Activated effector memory CD4-positive, alpha-beta T cell treated with Interleukin-2 at 50 U/mL for 16 hours (primary cell): ENCODE data around the gene CDKN2B-AS1.

Experiments
- DNase-seq: peaks from one replicate; pipeline ENCODE4 v3.0.0-alpha.2; 2020

CDKN2B-AS1 gene

DNA sequence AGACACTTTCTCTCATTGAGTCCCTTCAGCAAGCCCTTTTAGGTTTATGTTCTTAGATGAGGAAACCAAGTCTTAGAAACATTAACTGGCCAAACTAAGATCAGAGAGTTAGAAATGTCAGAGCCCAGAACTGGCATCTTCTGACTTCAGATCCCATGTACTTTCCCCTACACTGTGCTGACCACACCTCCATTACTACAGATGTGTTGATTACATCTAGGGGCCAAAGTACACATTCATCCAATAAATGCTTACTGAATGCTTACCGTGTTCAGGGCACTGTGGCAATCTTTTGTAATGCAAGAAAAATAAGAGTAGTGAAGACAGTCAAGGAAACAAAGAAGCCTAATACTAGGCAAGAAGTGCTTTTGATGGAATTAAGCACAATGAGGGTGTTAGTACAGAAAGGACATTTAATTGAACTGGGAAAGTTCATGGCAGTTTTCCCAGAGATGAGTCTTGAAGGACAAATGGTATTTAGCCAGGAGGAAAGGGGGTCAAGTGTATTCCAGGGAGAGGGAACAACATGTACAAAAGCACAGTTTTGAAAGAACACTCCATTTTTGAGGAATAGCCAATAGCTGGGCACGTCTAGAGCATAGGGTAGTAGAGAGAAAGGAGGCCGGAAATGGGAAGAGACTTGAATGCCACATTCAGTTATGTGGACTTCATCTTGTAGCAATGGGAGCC, 104.2 kb downstream of the CDKN2B-AS1 start:
- no peak for DNase-seq

DNA sequence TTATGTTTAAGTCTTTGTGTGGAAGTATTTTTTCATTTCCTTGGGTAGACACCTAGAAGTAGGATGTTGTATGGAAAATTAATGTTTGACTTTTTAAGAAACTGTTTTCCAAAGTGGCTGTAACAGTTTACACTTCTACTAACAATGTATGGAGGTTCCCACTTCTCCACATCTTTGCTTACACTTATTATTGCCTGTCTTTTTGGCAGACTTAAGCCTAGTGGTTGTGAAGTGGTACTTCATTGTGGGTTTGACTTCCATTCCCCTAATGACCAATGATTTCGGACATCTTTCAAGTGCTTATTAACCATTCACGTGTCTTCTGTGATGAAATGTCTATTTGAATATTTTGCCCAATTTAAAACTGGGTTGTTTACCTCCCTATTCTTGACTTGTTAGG, 106.0 kb downstream of the CDKN2B-AS1 start:
- no peak for DNase-seq

DNA sequence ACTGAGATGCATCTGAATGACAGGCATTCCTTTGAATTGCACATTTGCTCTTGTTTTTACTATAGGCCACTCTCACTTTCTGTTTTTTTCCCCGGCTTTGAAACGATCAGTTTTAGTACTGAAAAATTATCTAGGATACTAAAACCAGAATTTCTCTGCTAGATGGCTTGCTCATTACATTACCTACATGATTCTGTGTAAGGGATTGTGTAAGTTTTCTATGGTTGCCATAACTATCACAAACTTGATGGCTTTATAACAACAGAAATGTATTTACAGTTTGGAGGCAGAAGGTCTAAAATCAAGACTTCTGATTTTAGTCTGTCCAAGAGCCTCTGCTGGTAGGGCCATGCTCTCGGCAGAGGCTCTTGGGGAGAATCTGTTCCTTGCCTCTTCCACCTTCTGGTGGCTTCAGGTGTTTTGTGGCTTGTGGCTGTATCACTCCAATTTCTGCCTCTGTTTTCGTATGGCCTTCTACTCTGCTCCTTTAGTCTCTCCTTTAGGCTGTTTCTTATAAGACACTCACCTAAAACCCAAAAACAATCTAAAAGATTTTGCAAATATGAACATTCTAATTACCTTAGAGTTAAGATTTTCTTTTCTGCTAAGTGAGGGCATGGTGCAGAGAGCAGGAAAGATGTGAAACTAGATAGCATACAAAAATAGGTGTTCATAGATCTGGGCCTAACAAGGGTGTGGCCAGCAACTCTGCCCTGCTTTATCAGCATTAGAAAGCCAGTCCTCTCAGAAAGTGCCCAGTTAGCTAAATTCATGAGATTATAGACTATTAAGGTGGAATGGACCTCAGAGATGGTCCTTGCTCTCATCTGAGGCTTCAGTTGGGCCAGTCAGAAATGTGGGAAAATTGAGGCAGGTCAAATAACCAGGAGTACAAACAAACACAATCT, 107.8 kb downstream of the CDKN2B-AS1 start:
- DNase-seq, result no peak

DNA sequence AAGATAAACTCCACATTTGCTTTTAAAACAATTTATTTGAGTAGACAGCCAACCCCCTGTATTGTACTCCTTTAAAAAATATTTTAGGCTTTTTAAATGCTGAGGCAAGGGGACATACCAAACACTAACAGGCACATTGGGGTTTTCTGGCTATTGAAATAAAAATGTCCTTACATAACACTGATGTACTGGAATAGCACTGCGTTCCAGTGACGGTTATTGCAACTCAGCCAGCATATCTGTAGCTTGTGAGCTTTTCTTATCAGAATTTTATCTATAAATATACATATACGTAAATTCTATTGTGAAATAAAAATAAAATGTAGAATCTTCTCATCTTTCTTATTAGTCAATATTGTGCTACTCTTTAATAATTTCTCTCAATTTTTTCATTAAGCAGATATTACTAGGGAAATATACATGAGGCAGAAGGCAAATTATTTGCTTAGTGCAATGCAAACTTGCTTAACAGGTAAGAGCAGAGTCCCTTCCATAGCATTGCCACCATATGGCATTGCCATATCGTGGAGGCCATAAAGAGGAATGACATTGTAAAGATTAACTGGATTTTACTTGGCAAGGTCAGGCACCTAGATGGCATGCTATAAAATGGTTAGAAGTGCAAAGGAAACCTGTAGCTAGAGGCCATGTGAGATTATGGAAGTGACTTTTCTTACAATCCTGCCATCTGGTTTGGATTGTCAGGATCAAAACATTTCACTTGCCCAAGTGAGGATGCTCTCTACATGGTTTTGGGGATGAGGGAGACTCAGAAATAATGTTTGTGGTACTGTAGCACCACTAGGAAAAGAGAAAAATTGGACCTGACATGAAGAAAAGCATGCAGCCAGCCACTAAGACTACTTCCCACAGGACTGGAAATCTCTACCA, 109.3 kb downstream of the CDKN2B-AS1 start:
- DNase-seq, result no peak

DNA sequence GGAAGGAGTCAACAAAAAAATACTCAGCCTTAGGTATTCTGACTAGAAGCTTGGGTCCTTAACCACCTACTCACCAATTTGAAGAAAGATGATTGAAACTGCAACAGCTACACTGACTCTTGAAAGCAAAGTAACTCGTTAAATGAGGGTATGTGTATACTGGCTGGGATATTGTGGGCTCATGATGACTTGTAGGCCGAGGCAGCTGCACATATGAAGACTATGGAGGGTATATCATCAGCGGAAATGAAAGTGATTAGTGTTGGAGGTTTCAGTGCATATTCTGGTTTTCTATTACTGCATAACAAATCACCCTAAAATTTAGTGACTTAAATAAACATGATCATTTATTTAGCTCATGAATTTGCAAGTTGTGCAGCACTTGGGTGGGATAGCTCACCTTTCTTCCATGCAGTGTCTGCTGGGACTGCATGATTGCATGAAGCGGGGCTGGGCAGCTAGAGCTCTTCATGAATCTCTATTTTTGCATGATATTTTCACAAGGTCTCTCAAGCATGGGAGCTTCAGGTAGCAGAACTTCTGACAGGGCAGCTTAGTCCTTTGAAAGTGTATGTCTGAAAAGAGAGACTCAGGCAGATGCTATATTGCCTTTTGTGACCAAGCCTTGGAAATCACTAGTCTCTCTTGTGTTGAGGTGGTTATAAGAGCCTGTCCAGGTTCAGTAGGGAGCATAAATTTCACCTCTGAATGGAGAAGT, 110.6 kb downstream of the CDKN2B-AS1 start:
- no peak for DNase-seq

DNA sequence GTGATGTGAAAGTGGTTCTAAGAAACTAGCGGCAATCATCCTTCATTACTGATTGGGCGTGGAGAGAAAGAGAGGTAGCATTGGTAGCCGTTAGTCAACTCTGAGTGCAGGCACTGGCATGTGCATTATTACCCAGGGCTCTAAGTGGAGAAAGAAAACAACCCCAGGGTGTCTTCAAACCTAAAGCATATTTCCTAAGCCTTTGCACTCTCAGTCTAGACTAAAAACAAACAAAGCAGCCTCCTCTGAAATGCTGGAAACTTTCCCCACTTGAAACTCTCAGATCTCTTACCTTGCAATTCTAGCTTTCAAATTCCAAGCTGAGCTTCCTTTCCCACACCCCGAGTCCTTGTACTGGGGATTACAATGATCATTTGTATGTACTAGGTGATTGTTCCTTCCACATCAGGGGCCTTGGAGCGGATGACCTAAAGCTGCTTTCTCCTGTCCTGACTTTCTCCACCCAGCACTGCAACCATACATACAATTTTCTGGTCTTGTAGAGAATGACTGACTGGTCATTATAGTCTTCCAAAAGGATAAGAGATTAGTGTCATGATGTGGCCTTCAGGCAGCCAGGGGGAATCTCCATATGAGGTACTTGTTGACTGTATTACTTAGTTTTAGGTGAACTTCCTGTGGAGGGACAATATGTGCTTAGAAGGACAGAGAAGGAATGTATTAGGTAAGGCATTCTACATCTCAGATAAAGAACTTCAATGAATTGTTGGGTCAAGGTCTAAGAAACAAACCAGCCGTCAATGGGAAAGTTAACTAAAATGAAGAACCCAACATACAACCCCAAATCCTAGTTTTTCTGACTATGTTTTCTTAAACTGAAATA, 112.8 kb downstream of the CDKN2B-AS1 start:
- DNase-seq, result no peak

DNA sequence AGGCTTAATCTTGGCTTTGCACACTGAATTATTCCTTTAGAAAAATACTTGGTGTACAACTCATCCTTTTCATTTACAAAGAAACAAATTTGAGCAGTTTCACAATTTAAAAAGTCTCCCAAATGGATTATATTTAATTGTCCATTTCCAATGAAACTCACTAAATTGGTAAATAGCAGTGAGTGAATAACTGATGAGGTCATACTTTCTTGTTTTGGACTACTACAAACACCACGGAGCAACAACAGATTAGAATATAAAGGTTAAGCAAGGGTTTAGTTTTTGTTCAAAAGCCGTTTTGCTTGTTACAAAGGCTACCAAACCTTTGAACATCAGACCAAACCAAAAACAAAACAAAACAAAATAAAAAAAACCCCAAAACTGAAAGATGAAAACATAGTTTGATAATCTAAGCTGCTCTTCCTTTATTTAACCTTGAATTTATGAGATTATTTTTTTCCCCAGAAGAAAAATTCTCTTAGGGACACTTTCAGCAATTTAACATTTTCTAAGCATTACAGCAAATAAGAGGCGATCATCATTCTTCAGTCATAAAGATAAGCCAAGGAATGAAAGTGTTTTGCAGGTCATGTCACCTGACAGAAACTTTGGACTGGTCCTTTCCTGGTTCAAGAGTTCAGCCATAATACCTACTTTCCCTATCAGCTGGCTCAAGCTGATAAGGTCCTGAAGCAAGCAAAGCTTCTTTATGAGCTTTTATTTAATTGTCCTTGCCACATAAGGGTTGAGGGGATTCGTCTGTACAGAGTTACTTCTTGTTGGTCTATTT, 114.2 kb downstream of the CDKN2B-AS1 start:
- DNase-seq, result no peak

DNA sequence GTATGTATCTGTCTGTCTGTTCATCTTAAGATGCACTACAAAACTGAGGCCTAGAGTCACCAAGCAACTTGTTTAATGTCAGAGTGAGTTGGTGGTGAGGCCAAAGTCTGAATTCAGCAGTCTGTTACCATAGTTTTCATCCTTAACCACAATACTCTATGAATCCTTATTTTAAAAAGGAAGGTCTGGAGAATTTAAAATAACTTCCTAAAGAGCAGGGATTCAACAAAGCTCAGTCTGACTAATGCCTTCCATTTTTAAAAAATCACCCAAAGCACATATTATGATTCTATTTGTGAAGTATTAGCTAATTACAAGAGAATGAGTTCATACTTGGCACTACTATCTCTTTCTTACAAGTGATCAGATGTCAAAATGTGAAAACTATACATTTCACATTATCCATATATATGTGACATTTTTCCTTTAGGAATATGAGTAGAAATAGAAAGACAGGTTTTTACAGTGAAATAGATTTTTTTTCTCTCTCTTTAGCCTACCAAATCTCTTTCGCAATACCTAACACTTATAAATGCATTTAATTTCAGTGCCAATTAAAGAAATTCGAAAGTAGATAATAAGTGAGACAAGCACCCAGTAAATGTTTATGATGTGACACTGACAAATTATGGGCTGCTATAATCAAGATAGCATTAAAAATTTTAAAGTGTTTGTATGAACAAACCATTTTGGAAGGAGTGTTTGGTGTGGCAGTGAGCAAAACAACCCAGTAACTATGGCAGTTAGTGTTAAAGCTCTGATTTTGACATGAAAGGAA, 116.8 kb downstream of the CDKN2B-AS1 start:
- no peak for DNase-seq

DNA sequence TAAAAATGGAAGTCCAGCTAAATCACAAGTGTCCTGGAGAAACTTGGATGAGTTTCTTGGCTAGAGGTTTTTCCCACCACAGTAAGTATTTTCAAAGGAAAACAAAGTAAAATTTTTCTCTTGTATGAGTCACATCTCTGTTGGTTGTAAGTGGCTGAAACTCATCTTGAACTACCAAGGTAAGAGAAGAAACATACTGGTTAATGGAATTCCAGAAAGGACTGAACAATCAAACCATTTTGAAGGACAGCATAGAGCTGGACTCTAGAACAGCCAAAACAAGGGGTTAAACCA, 117.3 kb downstream of the CDKN2B-AS1 start:
- DNase-seq, result no peak

DNA sequence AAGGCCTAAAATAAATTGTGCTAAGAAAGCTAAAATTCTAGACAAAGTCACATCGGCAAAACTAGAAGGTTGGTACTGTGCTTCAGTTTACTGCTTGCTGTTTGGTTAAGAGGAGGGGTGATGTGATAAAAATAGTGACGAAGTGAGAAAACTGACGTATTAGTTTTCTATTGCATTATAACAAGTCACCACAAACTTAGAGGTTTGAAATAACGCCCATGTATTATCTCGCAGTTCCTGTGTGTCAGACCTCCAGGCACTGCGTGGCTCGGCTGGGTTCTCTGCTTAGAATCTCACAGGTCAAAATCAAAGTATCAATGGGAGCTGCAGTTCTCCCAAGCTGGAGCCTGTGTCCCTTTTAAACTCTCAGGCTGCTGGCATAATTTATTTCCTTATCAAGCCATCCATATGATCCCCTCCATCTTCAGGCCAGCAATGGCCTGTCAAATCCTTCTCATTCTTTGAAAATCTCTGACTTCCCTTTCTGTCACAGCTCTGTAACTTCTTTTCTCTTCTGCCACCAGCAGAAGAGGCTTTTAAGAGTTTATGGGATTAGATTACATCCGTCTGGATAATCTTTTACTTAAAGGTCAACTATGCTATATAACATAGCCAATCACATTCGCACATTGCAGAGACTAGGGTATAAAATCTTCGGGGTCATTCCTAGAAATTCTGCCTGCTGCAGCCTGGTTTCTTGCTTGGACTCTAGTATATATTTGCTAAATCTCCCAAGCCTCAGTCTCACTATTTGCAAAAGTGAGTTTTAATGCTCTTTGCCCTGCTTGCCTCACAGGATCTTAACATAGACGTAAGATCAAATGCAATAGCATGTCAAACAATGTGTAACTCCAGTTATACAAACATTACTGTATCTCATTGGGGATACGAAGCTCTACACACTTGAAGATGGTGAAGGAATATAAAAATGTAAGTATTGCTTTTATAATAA, 118.6 kb downstream of the CDKN2B-AS1 start:
- DNase-seq, result no peak

DNA sequence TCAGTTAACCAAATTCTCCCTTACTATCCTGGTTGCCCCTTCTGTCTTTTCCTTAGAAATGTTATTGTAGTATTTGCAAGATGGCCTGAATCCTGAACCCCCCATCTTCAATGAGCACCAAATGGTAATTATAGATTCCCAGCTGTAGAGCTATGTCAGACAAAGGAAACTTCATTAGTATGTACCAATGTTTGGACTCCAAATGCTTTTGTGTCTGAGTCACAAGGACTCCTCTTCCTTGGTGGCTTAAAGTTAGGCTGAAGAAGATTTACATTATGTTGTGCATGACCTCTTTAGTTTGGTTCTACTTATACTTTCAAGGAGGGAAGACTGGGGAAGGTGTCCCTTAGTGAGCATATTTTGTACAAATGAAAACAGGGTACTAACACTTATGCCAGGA, 120.4 kb downstream of the CDKN2B-AS1 start:
- no peak for DNase-seq

DNA sequence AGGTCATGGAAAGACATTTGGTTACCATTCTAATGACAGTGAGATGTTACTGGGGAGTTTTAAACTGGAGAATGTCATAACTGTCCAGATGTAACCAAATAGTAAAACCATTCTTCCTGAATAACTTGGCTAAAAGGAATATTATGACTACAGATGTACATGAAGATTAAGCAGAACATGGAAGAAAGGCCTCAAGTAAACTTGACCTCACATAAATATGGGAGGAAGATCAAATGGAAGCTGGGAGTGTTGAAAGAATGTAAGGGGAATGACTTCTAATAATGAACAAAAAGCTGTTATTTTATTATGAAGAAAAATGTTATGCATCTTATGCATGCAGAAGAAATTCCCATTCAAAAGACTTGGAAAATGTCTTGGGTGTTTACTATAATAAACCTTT, 122.2 kb downstream of the CDKN2B-AS1 start:
- DNase-seq, result no peak

DNA sequence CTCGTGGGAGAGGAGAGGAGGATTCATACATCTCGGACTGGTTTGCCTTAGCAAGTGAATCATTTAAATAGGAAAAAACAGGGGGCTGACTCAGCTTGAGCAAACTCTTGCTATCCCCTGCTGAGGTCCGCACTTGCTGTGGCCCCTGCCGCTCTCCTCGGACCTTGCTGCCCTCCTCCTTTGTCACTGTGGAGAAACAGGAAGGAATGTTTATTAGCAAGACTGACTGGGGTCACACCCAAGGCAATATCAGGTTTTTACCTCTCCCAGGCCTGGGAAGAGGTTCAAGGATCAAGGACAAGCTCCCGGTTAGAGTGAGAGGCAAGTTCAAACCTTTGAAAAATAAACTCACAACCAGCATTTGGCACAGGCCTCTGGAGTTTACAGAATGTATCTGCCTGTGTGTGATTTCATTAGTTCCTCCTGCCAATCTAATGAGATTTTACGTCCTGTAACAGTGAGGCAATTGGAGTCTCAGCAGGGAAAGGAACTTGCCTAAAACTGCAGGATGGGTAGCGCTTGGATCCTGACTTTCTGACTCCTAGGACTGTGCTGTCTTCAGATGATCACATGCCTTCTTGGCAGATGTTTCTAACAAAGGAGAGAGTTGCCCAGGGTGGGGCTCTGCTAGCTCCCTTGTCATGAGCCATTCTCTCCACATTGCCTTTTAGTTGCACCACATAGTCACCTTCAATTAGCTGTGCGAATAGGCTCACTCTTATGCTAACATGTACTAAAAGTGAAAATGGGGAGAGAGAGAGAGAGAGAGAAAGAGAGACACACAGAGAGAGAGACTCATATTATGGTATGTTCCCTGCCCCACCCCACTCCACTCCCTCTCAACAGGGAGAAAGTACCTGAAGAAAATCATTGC, 123.2 kb downstream of the CDKN2B-AS1 start:
- no peak for DNase-seq

DNA sequence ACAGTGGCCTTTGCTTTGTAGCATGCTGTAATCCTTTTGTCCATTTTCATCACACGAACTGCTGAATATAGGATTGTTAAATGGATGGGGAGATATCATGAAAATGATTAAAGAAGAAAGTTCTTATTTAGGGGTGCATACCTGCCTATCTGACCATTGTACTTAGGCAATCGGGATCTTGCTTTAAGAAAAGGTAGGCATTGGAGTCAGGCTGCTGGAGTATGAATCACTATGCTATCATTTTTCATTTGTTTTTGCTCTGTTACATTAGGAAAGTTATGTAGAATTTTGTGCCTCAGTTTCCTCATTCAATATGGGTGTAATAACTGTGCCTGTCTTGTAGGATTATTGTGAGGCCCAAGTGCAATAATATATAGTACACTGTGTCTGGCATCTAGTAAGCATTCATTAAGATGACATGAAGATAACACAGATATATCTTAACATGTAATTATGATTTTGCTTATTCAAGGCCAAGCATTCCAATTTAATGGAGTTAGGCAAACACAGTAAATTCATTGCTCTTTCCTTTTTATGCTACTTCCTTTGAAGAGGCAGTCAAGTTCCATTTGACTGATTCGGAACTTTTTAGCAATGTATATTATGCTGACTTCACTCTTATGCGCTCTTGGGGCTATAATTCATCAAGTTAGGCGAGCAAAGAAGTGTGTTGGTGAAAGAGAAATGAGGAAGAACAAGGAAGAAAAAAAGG, 124.4 kb downstream of the CDKN2B-AS1 start:
- no peak for DNase-seq

DNA sequence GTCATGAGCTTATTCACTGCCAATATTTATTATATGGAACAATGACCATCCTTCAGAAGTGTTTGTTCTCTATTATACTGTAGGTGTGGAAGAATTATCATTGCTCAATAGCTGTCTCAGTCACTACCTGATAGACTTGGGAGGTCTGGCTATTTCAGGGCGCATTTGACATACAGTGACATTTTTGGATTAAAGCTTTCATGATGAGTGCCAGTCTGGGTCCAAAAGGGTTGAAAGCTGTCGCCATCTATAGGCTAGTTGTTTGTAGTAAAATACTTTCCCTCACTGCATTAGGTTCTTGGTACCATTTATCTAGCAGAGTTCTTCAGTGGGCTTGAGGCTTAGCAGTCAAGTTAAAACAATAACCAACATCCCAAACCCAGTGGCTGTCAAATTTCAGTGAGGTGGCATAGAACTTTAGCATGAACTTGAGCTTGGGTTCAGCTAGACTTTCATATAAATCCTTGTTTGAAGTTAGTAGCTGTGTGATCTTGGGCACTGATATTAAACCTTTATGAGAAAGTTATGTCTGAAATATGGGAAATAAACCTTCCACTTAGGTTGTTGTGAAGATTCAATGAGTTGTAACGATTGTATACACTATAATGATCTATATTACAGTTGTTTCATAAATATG, 125.0 kb downstream of the CDKN2B-AS1 start:
- no peak for DNase-seq

DNA sequence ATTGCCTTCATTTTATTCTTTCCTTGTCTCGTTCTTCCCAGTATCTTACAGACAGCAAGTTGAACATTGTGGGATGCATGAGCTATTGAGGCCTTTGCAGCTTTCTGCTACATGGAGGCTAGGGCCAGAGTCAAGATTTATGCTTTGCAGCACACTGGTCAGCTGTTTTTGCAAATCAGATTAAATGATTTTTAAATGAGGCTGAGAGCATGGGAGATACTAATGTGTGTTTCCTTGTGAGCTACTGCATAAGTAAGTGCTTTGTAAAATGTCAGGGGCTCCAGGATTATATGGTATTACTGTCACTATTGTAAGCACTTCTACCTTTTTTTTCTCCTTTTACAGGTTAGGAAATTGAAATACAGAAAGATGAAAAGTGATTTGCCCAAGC, 125.6 kb downstream of the CDKN2B-AS1 start:
- no peak for DNase-seq

DNA sequence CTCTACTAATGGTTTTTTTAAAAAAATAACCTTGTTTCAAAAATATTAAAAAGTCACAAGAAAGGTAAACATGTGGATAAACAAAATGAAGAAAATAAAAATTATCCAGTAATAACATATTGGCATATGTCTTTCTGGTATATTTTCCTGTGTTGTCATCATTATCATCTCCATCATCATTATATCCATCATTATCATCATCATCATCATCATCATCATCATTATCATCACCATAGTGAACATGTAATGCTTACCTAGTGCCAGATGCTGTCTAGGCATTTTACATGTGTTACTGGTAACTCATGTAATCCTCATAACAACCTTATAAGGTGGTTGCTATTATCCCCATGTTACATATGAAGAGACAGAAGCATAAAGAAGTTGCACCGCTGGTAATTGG, 126.0 kb downstream of the CDKN2B-AS1 start:
- no peak for DNase-seq
